Measurements from ENCODE around the gene DYNLT2B. TPM values are rescaled to one million over a fixed set of nuclear protein-coding genes. Genes with fewer than 3 reads are reported as not detected.
"Not testable (repeated sequence)": the region's sequence is repeated elsewhere in the genome, so short reads cannot be mapped to it uniquely, and the experiment has no call there.

DYNLT2B gene
- total RNA-seq, 5 donors from 2014 or later (not counting 1 experiment from before 2014, with no cell fraction given): 3.2 to 8.5 (median 7.8) TPM

DNA sequence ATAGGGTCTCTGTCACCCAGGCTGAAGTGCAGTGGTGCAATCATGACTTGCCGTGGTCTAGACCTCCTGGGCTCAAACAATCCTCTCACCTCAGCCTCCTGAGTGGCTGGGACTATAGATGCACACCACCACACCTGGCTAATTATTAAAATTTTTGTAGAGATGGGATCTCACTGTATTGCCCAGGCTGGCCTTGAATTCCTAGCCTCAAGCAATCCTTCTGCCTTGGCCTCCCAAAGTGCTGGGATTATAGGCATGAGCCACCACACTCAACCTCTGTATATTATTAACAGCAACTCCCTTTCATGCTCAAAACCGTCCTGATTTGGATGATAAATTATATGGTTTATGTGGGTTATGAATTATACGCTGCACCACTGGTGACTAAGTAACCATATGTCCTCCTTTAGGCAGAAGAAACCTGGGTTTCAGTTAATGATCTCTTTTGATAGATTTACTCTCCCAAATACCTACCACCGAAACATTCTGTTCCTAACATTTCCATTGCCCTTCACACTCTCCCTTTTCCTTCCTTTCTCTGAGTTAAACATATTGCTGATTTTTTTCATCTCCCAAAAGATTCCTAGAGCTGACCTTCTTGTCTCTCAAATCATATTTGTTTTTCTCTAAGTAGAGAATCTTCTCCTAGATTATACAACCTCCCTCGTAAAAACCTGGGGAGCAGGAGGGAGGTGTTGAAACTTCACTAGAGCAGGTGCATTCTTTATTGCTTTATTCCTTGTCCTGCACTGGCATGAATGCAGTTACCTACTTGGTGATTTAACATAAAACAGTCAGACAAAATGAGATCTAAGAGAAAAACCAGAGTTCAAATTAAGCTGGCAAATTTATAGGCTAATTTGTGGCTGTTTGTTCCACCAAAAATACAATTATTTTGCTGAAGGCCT is 63.4 kb downstream of the DYNLT2B start:
- ATAC-seq (replicated peaks in 1 of 4) (no peak), DNase-seq (no peak)
- Mint-ChIP-seq H3K27me3 (no peaks in the 10 kb centered on the region), H3K9me3 (no peaks in the 10 kb centered on the region), H3K4me1 (peaks cover 3 to 15% (median 4%) of the 10 kb centered on the region in 3 donors), H3K36me3 (peaks cover 24% of the 10 kb centered on the region), H3K4me3 (no peak overlapping the region), H3K27ac (peak overlapping the region; percentile 0 to 10)
- H3K27me3 ChIP-seq (replicated peaks in 1 of 2; ENCODE audit: control insufficient read depth in 2 of 2, extremely low read depth in 1 of 2, insufficient read depth in 2 of 2, low read length in 1 of 2): no peaks in the 10 kb centered on the region
- no peaks in the 10 kb centered on the region for H3K9me3 ChIP-seq
- H3K27ac ChIP-seq (ENCODE audit: low read length): no peak overlapping the region
- WGBS (ENCODE audit: insufficient coverage): 92% methylated on average over 2 of the region's 5 CpGs
- CTCF ChIA-PET: interaction anchor here in 1 of 2 donors (0.5 to 1.6 kb wide), 3 partner anchors 181 to 268 kb away, joined by 3 to 10 read pairs (median 6); no protein-coding TSS in a partner anchor
- peaks cover 0 to 3% of the 10 kb centered on the region in 2 experiments for H3K4me1 ChIP-seq (ENCODE audit: control insufficient read depth in 1 of 2, extremely low read depth in 1 of 2, insufficient read depth in 2 of 2, low read length in 2 of 2)
- no peak overlapping the region for H3K4me3 ChIP-seq (ENCODE audit: control insufficient read depth in 1 of 2, extremely low read depth in 1 of 2, low read length in 1 of 2)
- H3K36me3 ChIP-seq (ENCODE audit: control insufficient read depth in 2 of 2, extremely low read depth in 1 of 2, insufficient read depth in 1 of 2, low read length in 1 of 2): peaks cover 0 to 24% of the 10 kb centered on the region in 2 donors
- POLR2A ChIA-PET: no interaction called here

DNA sequence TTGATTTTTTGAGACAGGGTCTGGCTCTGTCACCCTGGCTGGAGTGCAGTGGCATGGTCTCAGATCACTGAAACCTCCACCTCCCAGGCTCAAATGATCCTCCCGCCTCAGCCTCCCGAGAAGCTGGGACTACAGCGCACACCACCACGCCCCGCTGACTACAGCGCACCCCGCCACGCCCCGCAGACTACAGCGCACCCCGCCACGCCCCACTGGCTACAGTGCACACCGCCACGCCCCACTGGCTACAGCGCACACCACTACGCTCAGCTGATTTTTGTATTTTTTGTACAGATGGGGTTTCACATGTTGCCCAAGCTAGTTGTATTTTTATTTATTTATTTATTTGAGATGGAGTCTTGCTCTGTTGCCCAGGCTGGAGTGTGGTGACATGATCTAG is 66.1 kb downstream of the DYNLT2B start:
- H3K27me3 Mint-ChIP-seq: no peaks in the 10 kb centered on the region
- ATAC-seq (replicated peaks in 1 of 4): no peak
- H3K4me1 Mint-ChIP-seq: peaks cover 4 to 17% (median 5%) of the 10 kb centered on the region in 3 donors
- 97% methylated on average over 16 of the region's 16 CpGs for WGBS (ENCODE audit: insufficient coverage)
- peaks cover 0 to 3% of the 10 kb centered on the region in 2 experiments for H3K4me1 ChIP-seq (ENCODE audit: control insufficient read depth in 1 of 2, extremely low read depth in 1 of 2, insufficient read depth in 2 of 2, low read length in 2 of 2)
- no peak overlapping the region for H3K4me3 Mint-ChIP-seq
- no peak overlapping the region for H3K4me3 ChIP-seq (ENCODE audit: control insufficient read depth in 1 of 2, extremely low read depth in 1 of 2, low read length in 1 of 2)
- H3K9me3 Mint-ChIP-seq: no peaks in the 10 kb centered on the region
- ChIA-PET POLR2A (no interaction called here), CTCF (interaction anchor here (0.6 to 1.0 kb wide), 2 partner anchors 66 to 192 kb away, joined by 3 read pairs; no protein-coding TSS in a partner anchor)
- no peaks in the 10 kb centered on the region for H3K9me3 ChIP-seq
- no peak overlapping the region for H3K27ac ChIP-seq (ENCODE audit: low read length)
- no peak for DNase-seq
- no peaks in the 10 kb centered on the region for H3K27me3 ChIP-seq (replicated peaks in 1 of 2; ENCODE audit: control insufficient read depth in 2 of 2, extremely low read depth in 1 of 2, insufficient read depth in 2 of 2, low read length in 1 of 2)
- H3K27ac Mint-ChIP-seq: no peak overlapping the region
- peaks cover 25% of the 10 kb centered on the region for H3K36me3 Mint-ChIP-seq
- peaks cover 0 to 37% of the 10 kb centered on the region in 2 donors for H3K36me3 ChIP-seq (ENCODE audit: control insufficient read depth in 2 of 2, extremely low read depth in 1 of 2, insufficient read depth in 1 of 2, low read length in 1 of 2)

DNA sequence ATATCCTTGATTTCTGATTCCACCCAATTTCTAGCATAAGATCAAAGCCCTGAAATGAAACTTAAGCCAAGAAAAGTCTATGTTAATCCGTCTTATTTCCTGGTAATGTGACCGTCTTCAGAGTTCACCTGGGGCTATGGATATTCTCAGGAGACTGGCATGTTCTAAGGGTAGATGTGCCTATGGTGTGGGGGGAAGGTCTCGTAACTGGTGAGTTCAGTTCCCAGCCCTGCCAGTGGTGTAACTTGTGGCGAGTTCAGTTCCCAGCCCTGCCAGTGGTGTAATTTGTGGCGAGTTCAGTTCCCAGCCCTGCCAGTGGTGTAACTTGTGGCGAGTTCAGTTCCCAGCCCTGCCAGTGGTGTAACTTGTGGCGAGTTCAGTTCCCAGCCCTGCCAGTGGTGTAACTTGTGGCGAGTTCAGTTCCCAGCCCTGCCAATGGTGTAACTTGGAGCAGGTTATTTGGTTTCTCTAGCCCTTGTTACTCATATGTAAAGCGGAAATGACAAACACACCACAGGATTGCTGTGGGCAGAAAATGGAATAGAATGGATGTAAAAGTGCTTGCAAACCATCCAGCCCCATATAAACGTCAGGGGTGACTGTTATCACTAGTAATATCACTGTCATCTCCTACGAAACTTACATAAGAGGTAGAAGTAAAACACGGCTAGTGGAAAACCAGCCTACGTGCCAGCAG is 71.3 kb downstream of the DYNLT2B start:
- DNase-seq (peak in 1 of 35 experiments; percentile 26), ATAC-seq (replicated peaks in 1 of 4) (no peak)
- Histone ChIP-seq H3K36me3 (ENCODE audit: control insufficient read depth in 2 of 2, extremely low read depth in 1 of 2, insufficient read depth in 1 of 2, low read length in 1 of 2) (peaks cover 2 to 42% of the 10 kb centered on the region in 2 donors), H3K9me3 (no peaks in the 10 kb centered on the region), H3K4me1 (ENCODE audit: control insufficient read depth in 1 of 2, extremely low read depth in 1 of 2, insufficient read depth in 2 of 2, low read length in 2 of 2) (no peaks in the 10 kb centered on the region), H3K27me3 (replicated peaks in 1 of 2; ENCODE audit: control insufficient read depth in 2 of 2, extremely low read depth in 1 of 2, insufficient read depth in 2 of 2, low read length in 1 of 2) (no peaks in the 10 kb centered on the region), H3K27ac (ENCODE audit: low read length) (no peak overlapping the region), H3K4me3 (ENCODE audit: control insufficient read depth in 1 of 2, extremely low read depth in 1 of 2, low read length in 1 of 2) (no peak overlapping the region)
- no peaks in the 10 kb centered on the region for H3K9me3 Mint-ChIP-seq
- CTCF ChIA-PET: no interaction called here
- no peak overlapping the region for H3K27ac Mint-ChIP-seq
- no CpG with 5 or more reads among the region's 13 CpGs for WGBS (ENCODE audit: insufficient coverage)
- POLR2A ChIA-PET: no interaction called here
- no peak overlapping the region for H3K4me3 Mint-ChIP-seq
- H3K27me3 Mint-ChIP-seq: no peaks in the 10 kb centered on the region
- H3K36me3 Mint-ChIP-seq: peaks cover 31% of the 10 kb centered on the region
- peaks cover 0 to 13% (median 2%) of the 10 kb centered on the region in 3 donors for H3K4me1 Mint-ChIP-seq

DNA sequence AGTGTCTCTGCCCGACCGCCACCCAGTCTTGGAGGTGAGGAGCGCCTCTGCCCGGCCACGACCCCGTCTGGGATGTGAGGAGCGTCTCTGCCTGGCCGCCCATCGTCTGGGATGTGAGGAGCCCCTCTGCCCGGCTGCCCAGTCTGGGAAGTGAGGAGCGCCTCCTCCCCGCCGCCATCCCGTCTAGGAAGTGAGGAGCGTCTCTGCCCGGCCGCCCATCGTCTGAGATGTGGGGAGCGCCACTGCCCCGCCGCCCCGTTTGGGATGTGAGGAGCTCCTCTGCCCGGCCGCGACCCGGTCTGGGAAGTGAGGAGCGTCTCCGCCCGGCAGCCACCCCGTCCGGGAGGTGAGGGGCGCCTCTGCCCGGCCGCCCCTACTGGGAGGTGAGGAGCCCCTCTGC is 73.9 kb downstream of the DYNLT2B start:
- H3K4me3 Mint-ChIP-seq; H3K9me3 Mint-ChIP-seq; H3K4me3 ChIP-seq (ENCODE audit: control insufficient read depth in 1 of 2, extremely low read depth in 1 of 2, low read length in 1 of 2); H3K27ac ChIP-seq (ENCODE audit: low read length); H3K27me3 Mint-ChIP-seq; H3K4me1 Mint-ChIP-seq; POLR2A ChIA-PET; DNase-seq; H3K9me3 ChIP-seq; H3K27ac Mint-ChIP-seq; ATAC-seq (replicated peaks in 1 of 4); CTCF ChIA-PET; H3K4me1 ChIP-seq (ENCODE audit: control insufficient read depth in 1 of 2, extremely low read depth in 1 of 2, insufficient read depth in 2 of 2, low read length in 2 of 2); H3K27me3 ChIP-seq (replicated peaks in 1 of 2; ENCODE audit: control insufficient read depth in 2 of 2, extremely low read depth in 1 of 2, insufficient read depth in 2 of 2, low read length in 1 of 2): not testable (repeated sequence)
- H3K36me3 ChIP-seq (ENCODE audit: control insufficient read depth in 2 of 2, extremely low read depth in 1 of 2, insufficient read depth in 1 of 2, low read length in 1 of 2): peaks cover 4 to 60% of the 10 kb centered on the region in 2 donors
- WGBS (ENCODE audit: insufficient coverage): 96% methylated on average over 10 of the region's 34 CpGs
- H3K36me3 Mint-ChIP-seq: peaks cover 44% of the 10 kb centered on the region

DNA sequence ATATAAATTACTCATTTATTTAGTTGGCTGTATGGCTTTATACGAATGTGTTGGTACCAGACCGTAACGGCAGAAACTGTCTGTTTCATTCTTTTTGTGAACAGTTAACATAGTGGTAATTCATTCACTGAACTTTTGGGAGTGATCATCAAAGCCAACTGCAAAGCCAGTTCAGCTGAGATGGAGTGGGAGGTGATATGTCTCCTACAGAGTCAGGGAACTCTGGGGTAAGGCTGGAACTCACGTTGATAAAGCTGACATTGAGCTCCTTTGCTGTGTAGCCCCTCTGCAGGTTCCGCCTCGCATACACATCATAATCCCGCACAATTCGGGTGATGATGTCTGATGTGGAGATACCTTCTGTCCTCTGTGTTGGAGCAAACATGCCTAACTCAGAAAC is 76.3 kb downstream of the DYNLT2B start:
- Mint-ChIP-seq H3K27me3 (no peaks in the 10 kb centered on the region), H3K4me1 (peaks cover 0 to 5% (median 4%) of the 10 kb centered on the region in 3 donors), H3K27ac (no peak overlapping the region), H3K36me3 (peaks cover 59% of the 10 kb centered on the region), H3K4me3 (no peak overlapping the region), H3K9me3 (no peaks in the 10 kb centered on the region)
- Histone ChIP-seq H3K27ac (ENCODE audit: low read length) (no peak overlapping the region), H3K9me3 (no peaks in the 10 kb centered on the region), H3K4me1 (ENCODE audit: control insufficient read depth in 1 of 2, extremely low read depth in 1 of 2, insufficient read depth in 2 of 2, low read length in 2 of 2) (peaks cover 0 to 6% of the 10 kb centered on the region in 2 experiments), H3K4me3 (ENCODE audit: control insufficient read depth in 1 of 2, extremely low read depth in 1 of 2, low read length in 1 of 2) (no peak overlapping the region), H3K27me3 (replicated peaks in 1 of 2; ENCODE audit: control insufficient read depth in 2 of 2, extremely low read depth in 1 of 2, insufficient read depth in 2 of 2, low read length in 1 of 2) (no peaks in the 10 kb centered on the region), H3K36me3 (ENCODE audit: control insufficient read depth in 2 of 2, extremely low read depth in 1 of 2, insufficient read depth in 1 of 2, low read length in 1 of 2) (peaks cover 4 to 70% of the 10 kb centered on the region in 2 donors)
- DNase-seq (no peak), ATAC-seq (replicated peaks in 1 of 4) (no peak)
- ChIA-PET CTCF (no interaction called here), POLR2A (no interaction called here)
- 84% methylated on average over 3 of the region's 8 CpGs for WGBS (ENCODE audit: insufficient coverage)

Data from T-cell (primary cell).